Stomach (tissue), 4 donors: ENCODE data around the gene MCTP1.

Experiments
- CTCF ChIP-seq, 7 experiments: fragments of 450-650 bp in 4 of 7; fragments of 200-600 bp in 3 of 7; sonication (generic) in 3 of 7; IDR thresholded peaks; one replicate each; pipeline ENCODE4 v1.5.1; 2016 to 2019; ENCODE audit warnings: antibody characterized with exemption in 7 of 7, control low read depth in 2 of 7, mild to moderate bottlenecking in 1 of 7
- POLR2A ChIP-seq, 4 donors: fragments of 450-650 bp; IDR thresholded peaks; one replicate each; pipeline ENCODE4 v1.6.1; 2016; ENCODE audit warnings: antibody characterized with exemption in 4 of 4, control low read depth in 2 of 4, mild to moderate bottlenecking in 1 of 4, moderate library complexity in 1 of 4
- POLR2AphosphoS5 ChIP-seq, 3 donors: sonication (generic); formaldehyde crosslinking; IDR thresholded peaks; one replicate each; pipeline ENCODE4 v1.6.1; 2016; ENCODE audit warnings: antibody characterized with exemption in 3 of 3

GRCh38 chr5:95070453-95070852 lies 214.4 kb downstream of the MCTP1 start:
- no peak for TF ChIP-seq CTCF (IDR thresholded peaks at IDR 0.05)
- no peak for TF ChIP-seq POLR2A (IDR thresholded peaks at IDR 0.05)
- TF ChIP-seq POLR2AphosphoS5 (IDR thresholded peaks at IDR 0.05) = no peak
